GM12872 (cell line): Measurements from ENCODE around the gene EDA.

Source experiments
- TF ChIP-seq, protein P1 (sequence below): IDR thresholded peaks from 3 replicates; pipeline ENCODE4 v1.5.1; 2011; ENCODE audit warnings: low read depth, mild to moderate bottlenecking, low read length, moderate library complexity; ENCODE audit not compliant: insufficient read depth

Gene EDA

GRCh38 chrX:70007946-70008345 lies 392.0 kb downstream of the EDA start:
- TF ChIP-seq, protein P1, sequence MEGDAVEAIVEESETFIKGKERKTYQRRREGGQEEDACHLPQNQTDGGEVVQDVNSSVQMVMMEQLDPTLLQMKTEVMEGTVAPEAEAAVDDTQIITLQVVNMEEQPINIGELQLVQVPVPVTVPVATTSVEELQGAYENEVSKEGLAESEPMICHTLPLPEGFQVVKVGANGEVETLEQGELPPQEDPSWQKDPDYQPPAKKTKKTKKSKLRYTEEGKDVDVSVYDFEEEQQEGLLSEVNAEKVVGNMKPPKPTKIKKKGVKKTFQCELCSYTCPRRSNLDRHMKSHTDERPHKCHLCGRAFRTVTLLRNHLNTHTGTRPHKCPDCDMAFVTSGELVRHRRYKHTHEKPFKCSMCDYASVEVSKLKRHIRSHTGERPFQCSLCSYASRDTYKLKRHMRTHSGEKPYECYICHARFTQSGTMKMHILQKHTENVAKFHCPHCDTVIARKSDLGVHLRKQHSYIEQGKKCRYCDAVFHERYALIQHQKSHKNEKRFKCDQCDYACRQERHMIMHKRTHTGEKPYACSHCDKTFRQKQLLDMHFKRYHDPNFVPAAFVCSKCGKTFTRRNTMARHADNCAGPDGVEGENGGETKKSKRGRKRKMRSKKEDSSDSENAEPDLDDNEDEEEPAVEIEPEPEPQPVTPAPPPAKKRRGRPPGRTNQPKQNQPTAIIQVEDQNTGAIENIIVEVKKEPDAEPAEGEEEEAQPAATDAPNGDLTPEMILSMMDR: no peak

GRCh38 chrX:70009049-70009448 lies 393.1 kb downstream of the EDA start:
- TF ChIP-seq, protein P1: no peak

DNA sequence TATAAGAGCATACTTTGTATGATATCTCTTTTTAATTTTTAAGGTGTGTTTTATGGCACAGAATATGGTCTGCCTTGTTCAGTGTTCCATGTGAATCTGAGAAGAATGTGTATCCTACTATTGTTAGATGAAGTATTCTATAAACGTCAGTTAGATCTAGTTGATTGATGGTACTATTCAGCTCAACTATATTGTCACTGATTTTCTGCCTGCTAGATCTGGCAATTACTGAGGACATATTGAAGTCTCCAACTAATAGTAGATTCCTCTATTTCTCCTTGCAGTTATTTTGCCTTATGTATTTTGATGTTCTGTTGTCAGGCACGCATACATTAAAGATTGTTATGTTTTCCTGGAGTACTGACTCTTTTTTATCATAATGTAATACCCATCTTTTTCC lies 394.1 kb downstream of the EDA start:
- TF ChIP-seq, protein P1: no peak

DNA sequence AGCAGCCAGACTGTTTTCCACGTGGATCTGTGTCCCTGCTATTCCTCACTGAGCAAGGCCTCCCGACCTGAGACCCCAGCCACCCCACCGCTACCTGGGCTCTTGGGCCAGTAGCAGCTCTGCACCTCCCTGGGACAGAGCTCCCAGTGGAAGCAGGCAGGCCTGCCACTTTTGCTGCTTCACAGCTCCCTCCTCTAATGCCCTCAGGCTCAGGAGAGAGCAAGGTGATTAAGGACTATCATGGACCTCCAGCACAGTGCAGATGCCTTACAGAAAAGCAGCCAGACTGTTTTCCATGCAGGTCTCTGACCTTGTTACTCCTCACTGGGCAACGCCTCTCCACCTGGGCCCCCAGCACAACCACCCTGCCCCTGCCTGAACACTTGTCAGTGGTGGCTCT lies 396.8 kb downstream of the EDA start:
- TF ChIP-seq, protein P1: no peak

- TF ChIP-seq, protein P1: no peak
These were observed 397.8 kb downstream of the EDA start for GRCh38 chrX:70013466-70014381.

DNA sequence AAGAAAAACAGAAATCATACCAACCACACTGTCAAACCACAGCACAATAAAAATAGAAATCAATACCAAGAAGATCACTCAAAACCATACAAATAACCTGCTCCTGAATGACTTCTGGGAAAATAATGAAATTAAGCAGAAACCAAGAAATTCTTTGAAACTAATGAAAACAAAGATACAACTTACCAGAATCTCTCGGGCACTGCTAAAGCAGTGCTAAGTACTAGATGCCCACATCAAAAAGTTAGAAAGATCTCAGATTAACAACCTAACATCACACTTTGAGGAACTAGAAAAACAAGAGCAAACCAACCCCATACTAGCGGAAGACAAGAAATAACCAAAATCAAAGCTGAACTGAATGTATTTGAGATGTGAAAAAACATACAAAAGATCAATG lies 400.6 kb downstream of the EDA start:
- TF ChIP-seq, protein P1: no peak

- TF ChIP-seq, protein P1: no peak
These were observed 406.7 kb downstream of the EDA start for GRCh38 chrX:70022616-70023015.
